SU-DHL-6 (cell line): ENCODE measurements around the gene ZRANB3.
A peak's percentile ranks its signal among the peaks of the same experiment; 100 is the strongest.

Experiments
- H2AFZ ChIP-seq: fragments of 200-600 bp; sonication (generic); 2 replicates; pipeline ENCODE4 v1.6.1; 2014; ENCODE audit warnings: low read depth, mild to moderate bottlenecking, moderate library complexity, mixed read lengths, antibody characterized with exemption, low read length; ENCODE audit not compliant: severe bottlenecking
- H3F3A ChIP-seq: fragments of 200-600 bp; shearing (Covaris generic); 2 replicates; pipeline ENCODE4 v1.6.0; 2016; ENCODE audit warnings: antibody characterized with exemption, mild to moderate bottlenecking; ENCODE audit not compliant: insufficient read depth
- H3K27ac ChIP-seq: fragments of 200-600 bp; sonication (generic); 2 replicates; pipeline ENCODE4 v1.5.1; 2016; ENCODE audit warnings: low read depth, mild to moderate bottlenecking, low read length, moderate library complexity, mixed read lengths
- H3K27me3 ChIP-seq: fragments of 200-600 bp; sonication (generic), shearing (Covaris generic); 2 replicates; pipeline ENCODE4 v1.6.0; 2014; ENCODE audit warnings: mild to moderate bottlenecking, low read length
- H3K36me3 ChIP-seq: fragments of 200-600 bp; sonication (generic); 2 replicates; pipeline ENCODE4 v1.6.1; 2014; ENCODE audit warnings: mild to moderate bottlenecking, low read length, mixed read lengths
- H3K4me2 ChIP-seq: fragments of 300-600, 200-600 bp; shearing (Covaris generic), sonication (generic); 2 replicates; pipeline ENCODE4 v1.6.0; 2014; ENCODE audit warnings: low read length, low read depth, mild to moderate bottlenecking; ENCODE audit not compliant: poor library complexity, severe bottlenecking
- H3K4me3 ChIP-seq: fragments of 200-600 bp; sonication (generic); 2 replicates; pipeline ENCODE4 v1.5.1; 2014; ENCODE audit warnings: antibody characterized with exemption, low read length, mild to moderate bottlenecking, mixed read lengths; ENCODE audit not compliant: insufficient read depth, poor library complexity, severe bottlenecking
- H3K79me2 ChIP-seq: fragments of 200-600 bp; sonication (generic); 2 replicates; pipeline ENCODE4 v1.6.1; 2014; ENCODE audit warnings: mild to moderate bottlenecking, low read length, moderate library complexity; ENCODE audit not compliant: insufficient read depth
- H3K9ac ChIP-seq: fragments of 200-600 bp; sonication (generic); 2 replicates; pipeline ENCODE4 v1.7.0; 2014; ENCODE audit warnings: mild to moderate bottlenecking, low read length
- H3K9me2 ChIP-seq: fragments of 200-600 bp; sonication (generic); replicated peaks from 2 replicates; pipeline ENCODE4 v1.6.1; 2014; ENCODE audit warnings: low read length; ENCODE audit not compliant: insufficient read depth
- H3K9me3 ChIP-seq: fragments of 200-600 bp; sonication (generic); 2 replicates; pipeline ENCODE4 v1.6.1; 2014; ENCODE audit warnings: low read length, mixed read lengths; ENCODE audit not compliant: insufficient read depth
- H4K20me1 ChIP-seq: fragments of 200-600 bp; sonication (generic); 2 replicates; pipeline ENCODE4 v1.6.1; 2014; ENCODE audit warnings: low read depth, mild to moderate bottlenecking, antibody characterized with exemption, low read length, moderate library complexity, mixed read lengths
- CTCF ChIP-seq: fragments of 200-600 bp; sonication (generic); IDR thresholded peaks from one replicate; pipeline ENCODE4 v1.5.1; 2017; ENCODE audit warnings: antibody characterized with exemption, mild to moderate bottlenecking, low read length, moderate library complexity; ENCODE audit not compliant: insufficient read depth, poor library complexity, severe bottlenecking
- EZH2phosphoT487 ChIP-seq: fragments of 200-600 bp; sonication (generic), shearing (Covaris generic); conservative IDR thresholded peaks from 2 replicates; pipeline ENCODE4 v1.6.1; 2018; ENCODE audit warnings: mild to moderate bottlenecking, antibody characterized with exemption, low read length, moderate library complexity, mixed read lengths

Gene ZRANB3

GRCh38 chr2:135473567-135473966 is 57.5 kb downstream of the ZRANB3 start:
- TF ChIP-seq EZH2phosphoT487 (no peak), CTCF (peak; percentile 70)

GRCh38 chr2:135471106-135471505 is 59.9 kb downstream of the ZRANB3 start:
- Histone ChIP-seq H3K27me3 (no peaks in the 10 kb centered on the region), H3K36me3 (no peaks in the 10 kb centered on the region)

More at GRCh38 chr2:135473567-135473966, 57.5 kb downstream of the ZRANB3 start:
- Histone ChIP-seq H3K9me2 (no peaks in the 10 kb centered on the region), H2AFZ (no peak overlapping the region), H3K4me2 (no peak overlapping the region), H3K4me3 (no peak overlapping the region), H3K27ac (no peak overlapping the region), H4K20me1 (no peaks in the 10 kb centered on the region), H3K79me2 (no peaks in the 10 kb centered on the region), H3K27me3 (no peaks in the 10 kb centered on the region), H3K9ac (no peak overlapping the region), H3K9me3 (no peaks in the 10 kb centered on the region), H3F3A (no peaks in the 10 kb centered on the region), H3K36me3 (no peaks in the 10 kb centered on the region)

GRCh38 chr2:135457279-135457678 is 73.7 kb downstream of the ZRANB3 start:
- Histone ChIP-seq H3K27ac (no peak overlapping the region), H3K36me3 (peaks cover 10% of the 10 kb centered on the region; the same call in 1 of the 2 replicates), H3K79me2 (no peaks in the 10 kb centered on the region), H4K20me1 (no peaks in the 10 kb centered on the region), H3K9me2 (no peaks in the 10 kb centered on the region), H2AFZ (no peak overlapping the region), H3K9me3 (peaks cover 14% of the 10 kb centered on the region; the same call in 1 of the 2 replicates), H3K27me3 (no peaks in the 10 kb centered on the region), H3K9ac (no peak overlapping the region), H3K4me3 (no peak overlapping the region), H3F3A (no peaks in the 10 kb centered on the region), H3K4me2 (no peak overlapping the region)
- no peak for TF ChIP-seq EZH2phosphoT487
- TF ChIP-seq CTCF, result no peak

More at GRCh38 chr2:135471106-135471505, 59.9 kb downstream of the ZRANB3 start:
- Histone ChIP-seq H3F3A (no peaks in the 10 kb centered on the region), H3K79me2 (no peaks in the 10 kb centered on the region), H3K27ac (no peak overlapping the region), H3K4me2 (no peak overlapping the region), H3K4me3 (no peak overlapping the region), H4K20me1 (no peaks in the 10 kb centered on the region), H2AFZ (no peak overlapping the region), H3K9ac (no peak overlapping the region), H3K9me3 (no peaks in the 10 kb centered on the region), H3K9me2 (no peaks in the 10 kb centered on the region)
- TF ChIP-seq EZH2phosphoT487 (no peak), CTCF (no peak)
